ENCODE results near the gene SUPT20HL1. TPM values are rescaled to one million over a fixed set of nuclear protein-coding genes. Genes with fewer than 3 reads are reported as not detected.
"Not testable (repeated sequence)": the region's sequence is repeated elsewhere in the genome, so short reads cannot be mapped to it uniquely, and the experiment has no call there.

Gene SUPT20HL1
- not detected in 2 replicates for total RNA-seq (2014; rRNA removed; shearing (Covaris generic))

GRCh38 chrX:24360272-24360671, at the start of gene SUPT20HL1:
Gene SUPT20HL1, plus strand, starts transcription at chrX:24360639. Its CDS starts 2,122 bp downstream, at chrX:24362761.
- no peak for DNase-seq (ENCODE audit: low spot score)

GRCh38 chrX:24310916-24311315, 49.5 kb upstream of the SUPT20HL1 start:
- not testable (repeated sequence) for DNase-seq (ENCODE audit: low spot score)

- DNase-seq (ENCODE audit: low spot score), result not testable (repeated sequence)
Measured at GRCh38 chrX:24311507-24312248, 48.8 kb upstream of the SUPT20HL1 start.

- not testable (repeated sequence) for DNase-seq (ENCODE audit: low spot score)
Measured at GRCh38 chrX:24312249-24312607, 48.2 kb upstream of the SUPT20HL1 start.

- no peak for DNase-seq (ENCODE audit: low spot score)
Measured at GRCh38 chrX:24314019-24314635, 46.3 kb upstream of the SUPT20HL1 start, which contains the start of gene SUPT20HL2. Gene SUPT20HL2, minus strand, starts transcription at chrX:24314069. Its CDS starts 754 bp downstream, at chrX:24313315.

GRCh38 chrX:24316111-24316510, 44.3 kb upstream of the SUPT20HL1 start:
- no peak for DNase-seq (ENCODE audit: low spot score)

- no peak for DNase-seq (ENCODE audit: low spot score)
Measured at GRCh38 chrX:24317567-24317966, 42.9 kb upstream of the SUPT20HL1 start.

- DNase-seq (ENCODE audit: low spot score), result no peak
Measured at GRCh38 chrX:24321741-24322395, 38.6 kb upstream of the SUPT20HL1 start.

GRCh38 chrX:24325231-24325630, 35.2 kb upstream of the SUPT20HL1 start:
- DNase-seq (ENCODE audit: low spot score), result no peak

- DNase-seq (ENCODE audit: low spot score), result no peak
Measured at GRCh38 chrX:24332878-24333277, 27.6 kb upstream of the SUPT20HL1 start.

GRCh38 chrX:24333371-24333770, 27.1 kb upstream of the SUPT20HL1 start:
- no peak for DNase-seq (ENCODE audit: low spot score)

- DNase-seq (ENCODE audit: low spot score), result no peak
Measured at GRCh38 chrX:24334461-24334860, 26.0 kb upstream of the SUPT20HL1 start.

GRCh38 chrX:24335871-24336270, 24.6 kb upstream of the SUPT20HL1 start:
- no peak for DNase-seq (ENCODE audit: low spot score)

GRCh38 chrX:24339911-24340310, 20.5 kb upstream of the SUPT20HL1 start:
- DNase-seq (ENCODE audit: low spot score), result no peak

GRCh38 chrX:24340501-24340900, 19.9 kb upstream of the SUPT20HL1 start:
- no peak for DNase-seq (ENCODE audit: low spot score)

- peak; percentile 13 for DNase-seq (ENCODE audit: low spot score)
Measured at GRCh38 chrX:24341795-24342194, 18.6 kb upstream of the SUPT20HL1 start.

GRCh38 chrX:24343719-24344118, 16.7 kb upstream of the SUPT20HL1 start:
- no peak for DNase-seq (ENCODE audit: low spot score)

- no peak for DNase-seq (ENCODE audit: low spot score)
Measured at GRCh38 chrX:24347881-24348280, 12.6 kb upstream of the SUPT20HL1 start.

- no peak for DNase-seq (ENCODE audit: low spot score)
Measured at GRCh38 chrX:24350217-24350616, 10.2 kb upstream of the SUPT20HL1 start.

GRCh38 chrX:24355095-24355494, 5.3 kb upstream of the SUPT20HL1 start:
- DNase-seq (ENCODE audit: low spot score), result no peak

- DNase-seq (ENCODE audit: low spot score), result no peak
Measured at GRCh38 chrX:24357106-24357505, 3.3 kb upstream of the SUPT20HL1 start.

GRCh38 chrX:24362089-24362745, 1.8 kb downstream of the SUPT20HL1 start:
- not testable (repeated sequence) for DNase-seq (ENCODE audit: low spot score)

Data from H4 (cell line).